ENCODE results near the gene SERTAD3. TPM values are rescaled to one million over a fixed set of nuclear protein-coding genes. Genes with fewer than 3 reads are reported as not detected.

Gene SERTAD3
- total RNA-seq, 2 donors from 2014 or later: 26.5 to 36.0 TPM

DNA sequence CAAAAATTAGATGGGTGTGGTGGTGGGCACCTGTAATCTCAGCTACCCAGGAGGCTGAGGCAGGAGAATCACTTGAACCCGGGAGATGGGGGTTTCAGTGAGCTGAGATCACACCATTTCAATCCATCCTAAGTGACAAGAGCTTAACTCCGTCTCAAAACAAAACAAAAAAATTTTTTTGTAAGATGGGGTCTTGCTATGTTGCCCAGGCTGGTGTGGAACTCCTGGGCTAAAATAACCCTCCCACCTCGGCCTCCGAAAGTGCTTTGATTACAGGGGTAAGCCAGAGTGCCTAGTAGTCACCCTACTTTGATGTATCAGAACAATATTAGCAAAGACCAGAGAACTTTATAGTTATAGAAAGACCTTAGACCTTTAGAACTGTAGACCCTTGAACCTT lies 30.6 kb upstream of the SERTAD3 start:
- intact Hi-C loops (cut with DNase I): no loop called here
- no peak for DNase-seq
- TF ChIP-seq CTCF (IDR thresholded peaks at IDR 0.05): no peak

GRCh38 chr19:40472516-40472915 lies 28.4 kb upstream of the SERTAD3 start:
- intact Hi-C loops (cut with DNase I): no loop called here
- H3K27me3 ChIP-seq: peaks cover 2% of the 10 kb centered on the region

More for the DNA sequence above, 30.6 kb upstream of the SERTAD3 start:
- Histone ChIP-seq H3K4me3 (no peak overlapping the region), H3K9me3 (no peaks in the 10 kb centered on the region), H3K27me3 (no peaks in the 10 kb centered on the region), H3K4me1 (no peaks in the 10 kb centered on the region), H3K9ac (ENCODE audit: low read depth in 2 of 2, low read length in 2 of 2) (no peak overlapping the region), H3K36me3 (no peaks in the 10 kb centered on the region), H3K27ac (no peak overlapping the region)

DNA sequence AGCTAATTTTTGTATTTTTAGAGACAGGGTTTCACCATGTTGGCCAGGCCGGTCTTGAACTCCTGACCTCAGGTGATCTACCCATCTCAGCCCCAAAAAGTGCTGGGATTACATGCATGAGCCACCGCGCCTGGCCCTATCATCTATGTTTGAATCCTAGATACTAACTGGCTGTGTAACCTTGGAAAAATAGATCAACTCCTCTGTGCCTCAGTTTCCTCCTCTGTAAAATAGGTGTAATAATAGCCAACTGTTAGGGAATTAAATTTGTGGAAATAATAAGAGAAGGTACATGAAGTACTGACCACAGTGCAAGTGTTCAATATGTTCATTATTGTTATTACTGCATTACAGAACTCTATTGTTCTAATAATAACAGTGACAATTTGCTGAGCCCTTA lies 27.0 kb upstream of the SERTAD3 start:
- DNase-seq: no peak
- TF ChIP-seq CTCF (IDR thresholded peaks at IDR 0.05): no peak
- Histone ChIP-seq H3K4me1 (peaks cover 4% of the 10 kb centered on the region), H3K27me3 (peaks cover 6% of the 10 kb centered on the region), H3K4me3 (no peak overlapping the region), H3K9me3 (no peaks in the 10 kb centered on the region), H3K27ac (no peak overlapping the region), H3K36me3 (no peaks in the 10 kb centered on the region), H3K9ac (ENCODE audit: low read depth in 2 of 2, low read length in 2 of 2) (no peak overlapping the region)
- intact Hi-C loops (cut with DNase I): no loop called here

More at GRCh38 chr19:40472516-40472915, 28.4 kb upstream of the SERTAD3 start:
- Histone ChIP-seq H3K9ac (ENCODE audit: low read depth in 2 of 2, low read length in 2 of 2) (no peak overlapping the region), H3K4me1 (no peaks in the 10 kb centered on the region), H3K9me3 (no peaks in the 10 kb centered on the region), H3K27ac (no peak overlapping the region), H3K36me3 (no peaks in the 10 kb centered on the region), H3K4me3 (no peak overlapping the region)
- DNase-seq: no peak
- no peak for TF ChIP-seq CTCF (IDR thresholded peaks at IDR 0.05)

GRCh38 chr19:40469011-40469410 lies 24.9 kb upstream of the SERTAD3 start:
- intact Hi-C loops (cut with DNase I): loop anchor here (10.0 kb wide), 1 partner anchor 164 kb away; no protein-coding TSS in a partner anchor
- Histone ChIP-seq H3K27me3 (peaks cover 6% of the 10 kb centered on the region), H3K27ac (no peak overlapping the region), H3K9ac (ENCODE audit: low read depth in 2 of 2, low read length in 2 of 2) (no peak overlapping the region), H3K4me1 (peaks cover 13% of the 10 kb centered on the region), H3K9me3 (no peaks in the 10 kb centered on the region), H3K36me3 (no peaks in the 10 kb centered on the region), H3K4me3 (no peak overlapping the region)
- TF ChIP-seq CTCF (IDR thresholded peaks at IDR 0.05): no peak
- no peak for DNase-seq

GRCh38 chr19:40466985-40467734 lies 23.0 kb upstream of the SERTAD3 start, which contains the start of gene SPTBN4:
SPTBN4 (plus strand) TSS chr19:40467001; CDS start chr19:40472622, 5,621 bp downstream.
- intact Hi-C loops (cut with DNase I): loop anchor here (10.0 kb wide), 1 partner anchor 162 kb away; no protein-coding TSS in a partner anchor
- peak within 1 kb of the TSS; percentile 85 for H3K4me3 ChIP-seq
- TF ChIP-seq CTCF (IDR thresholded peaks at IDR 0.05): no peak
- no peaks in the 10 kb centered on the region for H3K36me3 ChIP-seq
- H3K4me1 ChIP-seq: peaks cover 14% of the 10 kb centered on the region
- H3K9ac ChIP-seq (ENCODE audit: low read depth in 2 of 2, low read length in 2 of 2): peak within 1 kb of the TSS; percentile 58 to 77
- DNase-seq: no peak
- H3K9me3 ChIP-seq: no peaks in the 10 kb centered on the region
- peaks cover 6% of the 10 kb centered on the region for H3K27me3 ChIP-seq
- H3K27ac ChIP-seq: peak within 1 kb of the TSS; percentile 94

Measured in colonic mucosa (tissue), 4 donors.